WERI-Rb-1 (cell line): ENCODE results near the gene TFDP1.

Source experiments
- DNase-seq: peaks from one replicate; pipeline ENCODE4 v3.0.0-alpha.2; 2020
- H3K27ac ChIP-seq: fragments of 250-450 bp; sonication (Bioruptor Pico); 2 replicates; pipeline ENCODE4 v1.5.1; 2020; ENCODE audit warnings: mild to moderate bottlenecking, moderate library complexity
- H3K27me3 ChIP-seq: fragments of 250-450 bp; sonication (Bioruptor Pico); 2 replicates; pipeline ENCODE4 v1.5.1; 2021; ENCODE audit warnings: mild to moderate bottlenecking, low read depth, moderate library complexity; ENCODE audit not compliant: insufficient read depth, severe bottlenecking
- H3K36me3 ChIP-seq: fragments of 250-450 bp; sonication (Bioruptor Pico); 2 replicates; pipeline ENCODE4 v1.5.1; 2020; ENCODE audit warnings: mild to moderate bottlenecking, moderate library complexity
- H3K4me3 ChIP-seq: 2 replicates; pipeline ENCODE4 v1.5.1; 2011; ENCODE audit warnings: low read depth, mild to moderate bottlenecking, control low read depth, low read length
- H3K9me3 ChIP-seq: fragments of 250-450 bp; sonication (Bioruptor Pico); 2 replicates; pipeline ENCODE4 v1.5.1; 2021; ENCODE audit warnings: mild to moderate bottlenecking, moderate library complexity; ENCODE audit not compliant: severe bottlenecking
- TF ChIP-seq, protein P1 (sequence below): IDR thresholded peaks from 2 replicates; pipeline ENCODE4 v1.5.1; 2011; ENCODE audit warnings: low read depth, mild to moderate bottlenecking, control low read depth, inconsistent platforms, low read length

Gene TFDP1

DNA sequence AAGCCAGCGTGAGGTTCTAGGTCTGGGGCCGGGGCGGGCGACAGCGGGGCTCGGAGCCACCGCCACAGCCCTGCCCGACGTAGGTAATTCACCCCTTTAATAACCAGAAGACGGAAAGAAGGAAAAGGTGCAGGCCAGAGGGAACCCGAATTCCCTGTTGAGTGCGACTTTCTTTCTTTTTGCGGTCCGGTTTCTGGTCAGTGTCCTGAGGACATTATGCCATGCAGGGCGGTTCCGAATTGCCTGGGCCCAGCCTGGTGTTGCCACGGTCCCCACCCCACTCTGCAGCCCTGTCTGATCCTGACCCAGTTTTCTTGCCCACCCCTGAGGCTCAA is 18.4 kb upstream of the TFDP1 start:
- TF ChIP-seq, protein P1, sequence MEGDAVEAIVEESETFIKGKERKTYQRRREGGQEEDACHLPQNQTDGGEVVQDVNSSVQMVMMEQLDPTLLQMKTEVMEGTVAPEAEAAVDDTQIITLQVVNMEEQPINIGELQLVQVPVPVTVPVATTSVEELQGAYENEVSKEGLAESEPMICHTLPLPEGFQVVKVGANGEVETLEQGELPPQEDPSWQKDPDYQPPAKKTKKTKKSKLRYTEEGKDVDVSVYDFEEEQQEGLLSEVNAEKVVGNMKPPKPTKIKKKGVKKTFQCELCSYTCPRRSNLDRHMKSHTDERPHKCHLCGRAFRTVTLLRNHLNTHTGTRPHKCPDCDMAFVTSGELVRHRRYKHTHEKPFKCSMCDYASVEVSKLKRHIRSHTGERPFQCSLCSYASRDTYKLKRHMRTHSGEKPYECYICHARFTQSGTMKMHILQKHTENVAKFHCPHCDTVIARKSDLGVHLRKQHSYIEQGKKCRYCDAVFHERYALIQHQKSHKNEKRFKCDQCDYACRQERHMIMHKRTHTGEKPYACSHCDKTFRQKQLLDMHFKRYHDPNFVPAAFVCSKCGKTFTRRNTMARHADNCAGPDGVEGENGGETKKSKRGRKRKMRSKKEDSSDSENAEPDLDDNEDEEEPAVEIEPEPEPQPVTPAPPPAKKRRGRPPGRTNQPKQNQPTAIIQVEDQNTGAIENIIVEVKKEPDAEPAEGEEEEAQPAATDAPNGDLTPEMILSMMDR, result no peak
- no peak overlapping the region for H3K4me3 ChIP-seq
- peaks cover 4% of the 10 kb centered on the region for H3K9me3 ChIP-seq
- no peaks in the 10 kb centered on the region for H3K27me3 ChIP-seq
- DNase-seq, result no peak
- H3K27ac ChIP-seq, result no peak overlapping the region
- no peaks in the 10 kb centered on the region for H3K36me3 ChIP-seq

DNA sequence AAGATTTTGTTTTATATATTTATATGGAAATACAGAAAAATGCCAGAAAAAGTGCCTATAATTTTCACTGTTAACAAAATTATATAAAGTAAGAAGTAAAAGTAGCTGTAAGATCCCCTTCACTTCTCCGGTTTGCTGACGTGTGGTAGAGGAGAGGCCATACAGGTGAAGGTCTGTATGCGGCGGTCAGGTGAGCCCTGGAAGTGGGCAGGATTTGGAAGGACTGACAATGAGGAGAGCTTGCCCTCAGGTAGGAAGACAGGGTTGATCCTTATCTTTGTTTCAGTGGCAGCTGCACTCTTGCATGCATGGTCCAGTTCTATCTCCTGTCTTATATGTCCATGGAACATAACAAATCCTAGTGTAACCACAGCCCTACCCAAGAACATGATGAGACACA is 16.9 kb upstream of the TFDP1 start:
- Histone ChIP-seq H3K36me3 (no peaks in the 10 kb centered on the region), H3K27me3 (no peaks in the 10 kb centered on the region), H3K9me3 (no peaks in the 10 kb centered on the region), H3K4me3 (no peak overlapping the region), H3K27ac (no peak overlapping the region)
- TF ChIP-seq, protein P1, result no peak
- DNase-seq, result no peak

DNA sequence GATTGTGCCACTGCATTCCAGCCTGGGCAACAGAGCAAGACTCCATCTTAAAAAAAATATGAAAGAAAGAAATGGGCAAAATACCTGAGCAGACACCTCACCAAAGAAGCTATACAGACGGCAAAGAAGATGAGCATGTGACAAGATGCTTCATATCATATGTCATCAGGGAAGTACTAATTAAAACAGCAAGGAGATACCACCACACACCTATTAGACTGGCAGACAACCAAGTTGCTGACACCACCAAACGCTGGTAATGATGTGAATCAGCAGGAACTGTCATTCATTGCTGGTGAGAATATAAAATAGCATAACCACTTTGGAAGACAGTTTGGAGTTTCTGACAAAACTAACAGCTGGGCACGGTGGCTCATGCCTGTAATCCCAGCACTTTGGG is 11.5 kb upstream of the TFDP1 start:
- DNase-seq, result no peak
- TF ChIP-seq, protein P1, result no peak
- H3K27ac ChIP-seq, result no peak overlapping the region
- no peaks in the 10 kb centered on the region for H3K36me3 ChIP-seq
- H3K9me3 ChIP-seq, result peaks cover 11% of the 10 kb centered on the region
- no peaks in the 10 kb centered on the region for H3K27me3 ChIP-seq
- H3K4me3 ChIP-seq, result no peak overlapping the region

DNA sequence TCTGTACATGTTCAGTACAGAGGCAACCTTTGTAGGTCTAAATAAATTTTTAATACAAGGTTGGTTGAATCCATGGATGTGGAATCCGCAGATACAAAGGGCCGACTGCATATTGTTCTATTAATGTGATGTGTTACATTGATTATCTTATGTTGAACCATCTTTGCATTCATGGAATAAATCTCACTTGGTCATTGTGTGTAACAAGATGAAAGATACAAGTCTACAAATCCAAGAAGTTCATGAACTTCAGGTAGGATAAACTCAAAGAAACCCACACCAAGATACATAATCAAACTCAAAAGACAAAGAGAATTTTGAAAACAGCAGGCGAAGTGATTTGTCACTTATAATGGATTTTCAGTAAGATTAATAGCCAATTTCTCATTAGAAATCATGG is 8.0 kb upstream of the TFDP1 start:
- no peak overlapping the region for H3K4me3 ChIP-seq
- H3K27ac ChIP-seq, result no peak overlapping the region
- TF ChIP-seq, protein P1, result no peak
- peaks cover 11% of the 10 kb centered on the region for H3K9me3 ChIP-seq
- no peak for DNase-seq
- no peaks in the 10 kb centered on the region for H3K27me3 ChIP-seq
- no peaks in the 10 kb centered on the region for H3K36me3 ChIP-seq

DNA sequence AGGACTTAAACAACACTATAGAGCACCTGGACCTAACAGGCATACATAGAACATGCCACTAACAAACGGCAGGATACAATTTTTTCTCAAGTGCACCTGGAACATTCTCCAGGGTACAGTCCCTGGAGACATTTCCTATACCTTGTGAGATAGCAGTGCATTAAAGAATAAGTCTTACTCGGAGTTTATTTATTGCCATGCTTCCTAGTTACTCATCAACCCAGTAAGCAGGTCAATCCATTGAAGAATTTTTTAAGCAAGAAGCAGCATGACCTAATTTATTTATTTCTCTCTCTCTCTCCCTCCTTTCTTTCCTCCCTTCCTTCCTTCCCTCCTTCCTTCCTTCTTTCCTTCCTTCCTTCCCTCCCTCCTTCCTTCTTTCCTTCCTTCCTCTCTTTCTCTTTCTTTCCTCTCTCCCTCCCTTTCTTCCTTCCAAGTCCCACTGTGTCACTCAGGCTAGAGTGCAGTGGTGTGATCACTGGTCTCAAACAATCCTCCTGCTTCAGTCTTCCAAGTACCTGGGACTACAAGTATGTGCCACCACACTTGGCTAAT is 6.6 kb upstream of the TFDP1 start:
- Histone ChIP-seq H3K27ac (no peak overlapping the region), H3K9me3 (peaks cover 11% of the 10 kb centered on the region), H3K4me3 (no peak overlapping the region), H3K36me3 (no peaks in the 10 kb centered on the region; the same call in 1 of the 2 replicates), H3K27me3 (no peaks in the 10 kb centered on the region)
- no peak for DNase-seq
- TF ChIP-seq, protein P1, result no peak

DNA sequence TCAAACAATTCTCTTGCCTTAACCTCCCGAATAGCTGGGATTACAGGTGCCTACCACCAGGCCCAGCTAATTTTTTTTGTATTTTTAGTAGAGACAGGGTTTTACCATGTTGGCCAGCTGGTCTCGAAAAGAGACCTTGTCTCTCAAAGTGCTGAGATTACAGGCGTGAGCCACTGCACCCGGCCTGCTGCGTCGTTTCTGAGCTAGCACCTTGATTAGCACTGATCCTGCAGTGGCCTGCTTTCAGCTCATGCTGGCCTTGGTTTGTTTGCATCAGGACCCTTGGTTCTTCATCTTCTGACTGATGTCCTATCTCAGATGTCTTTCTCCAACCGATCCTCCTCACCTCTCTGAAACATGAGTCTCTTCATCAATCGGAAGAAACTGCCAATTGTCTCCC is 4.9 kb upstream of the TFDP1 start:
- TF ChIP-seq, protein P1, result no peak
- Histone ChIP-seq H3K36me3 (no peaks in the 10 kb centered on the region; the same call in 1 of the 2 replicates), H3K27me3 (no peaks in the 10 kb centered on the region), H3K27ac (peak overlapping the region; percentile 35), H3K9me3 (peaks cover 11% of the 10 kb centered on the region), H3K4me3 (no peak overlapping the region)
- DNase-seq, result peak; percentile 72
